Measurements from ENCODE around the gene TP53TG5.

TP53TG5 gene

GRCh38 chr20:45405571-45406259 lies 27.6 kb upstream of the TP53TG5 start:
- DNase-seq (ENCODE audit: low spot score): no peak

DNA sequence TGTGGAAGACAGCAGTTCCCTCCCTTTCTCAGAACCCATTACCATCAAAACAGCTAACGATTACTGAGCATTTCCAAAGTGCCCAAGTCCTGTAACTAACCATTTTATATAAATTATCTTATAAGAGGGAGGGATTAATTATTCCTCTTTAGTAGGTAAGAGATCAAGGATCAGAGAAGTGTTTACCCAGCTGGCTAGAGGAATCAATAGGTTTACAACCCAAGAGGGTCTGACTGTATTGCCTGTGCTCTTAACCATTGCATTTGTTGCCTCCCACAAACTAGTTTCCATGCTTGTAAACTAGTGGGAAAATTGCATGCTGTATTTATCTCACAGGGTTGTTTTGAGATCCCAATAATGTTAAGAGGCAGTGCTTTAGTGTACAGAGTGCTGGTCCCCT lies 26.3 kb upstream of the TP53TG5 start:
- no peak for DNase-seq (ENCODE audit: low spot score)

- DNase-seq (ENCODE audit: low spot score): no peak
These were observed 24.8 kb upstream of the TP53TG5 start for GRCh38 chr20:45402946-45403345.

DNA sequence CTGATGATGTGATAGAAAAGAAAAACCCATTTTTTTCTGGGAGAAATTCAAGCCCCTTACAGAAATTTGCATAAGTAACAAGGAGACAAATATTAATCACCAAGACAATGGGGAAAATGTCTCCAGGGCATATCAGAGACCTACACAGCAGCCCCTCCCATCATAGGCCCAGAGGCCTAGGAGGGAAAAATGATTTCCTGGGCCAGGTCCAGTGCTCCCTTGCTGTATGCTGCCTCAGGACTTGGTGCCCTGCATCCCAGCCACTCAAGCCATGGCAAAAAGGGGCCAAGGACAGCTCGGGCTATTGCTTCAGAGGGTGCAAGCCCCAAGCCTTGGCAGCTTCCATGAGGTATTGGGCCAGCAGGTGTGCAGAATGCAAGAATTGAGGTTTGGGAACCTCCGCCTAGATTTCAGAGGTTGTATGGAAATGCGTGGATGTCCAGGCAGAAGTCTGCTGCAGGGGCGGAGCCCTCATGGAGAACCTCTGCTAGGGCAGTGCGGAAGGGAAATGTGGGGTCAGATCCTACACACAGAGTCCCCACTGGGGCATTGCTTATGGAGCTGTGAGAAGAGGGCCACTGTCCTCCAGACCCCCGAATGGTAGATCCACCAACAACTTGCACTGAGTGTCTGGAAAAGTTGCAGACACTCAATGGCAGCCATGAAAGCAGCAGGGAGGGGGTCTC lies 22.4 kb upstream of the TP53TG5 start:
- no peak for DNase-seq (ENCODE audit: low spot score)

GRCh38 chr20:45399018-45399417 lies 20.9 kb upstream of the TP53TG5 start:
- DNase-seq (ENCODE audit: low spot score): no peak

GRCh38 chr20:45395114-45395415 lies 16.9 kb upstream of the TP53TG5 start:
- no peak for DNase-seq (ENCODE audit: low spot score)

GRCh38 chr20:45394221-45395113 lies 16.3 kb upstream of the TP53TG5 start:
- no peak for DNase-seq (ENCODE audit: low spot score)

GRCh38 chr20:45392733-45393132 lies 14.6 kb upstream of the TP53TG5 start:
- no peak for DNase-seq (ENCODE audit: low spot score)

DNA sequence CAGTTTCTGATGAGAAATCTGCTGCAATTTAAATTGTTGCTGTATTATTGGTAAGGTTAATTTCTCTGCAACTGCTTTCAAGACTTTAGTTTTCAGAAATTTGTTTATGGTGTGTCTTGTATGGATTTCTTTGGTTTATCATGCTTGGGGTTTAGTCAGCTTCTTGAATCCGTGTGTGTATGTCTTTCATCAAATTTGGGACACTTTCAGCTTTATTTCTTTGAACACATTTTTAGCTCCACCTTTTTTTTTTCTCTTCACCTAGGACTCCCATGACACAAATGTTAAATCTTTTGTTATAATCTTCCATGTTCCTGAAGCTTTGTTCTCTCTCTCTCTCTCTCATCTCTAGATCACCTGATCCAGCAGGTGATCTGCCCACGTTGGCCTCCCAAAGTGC lies 13.4 kb upstream of the TP53TG5 start:
- no peak for DNase-seq (ENCODE audit: low spot score)

DNA sequence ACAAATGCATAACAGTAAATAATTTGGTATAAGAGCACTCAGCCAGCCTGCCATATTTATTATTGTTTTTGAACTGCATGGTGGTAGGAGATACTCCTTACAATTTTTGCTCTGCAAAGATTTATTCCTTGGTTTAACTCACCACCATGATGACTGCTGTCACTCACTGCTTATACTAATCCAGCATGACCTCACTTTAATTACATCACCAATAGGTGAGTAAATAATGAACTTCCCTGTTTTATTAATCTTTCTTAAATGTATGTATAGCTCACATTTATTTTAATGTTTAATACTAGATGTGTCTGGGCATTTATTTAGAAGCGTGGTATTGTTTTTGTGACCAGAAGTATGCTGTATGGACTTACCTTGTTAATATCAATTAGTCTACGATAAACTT lies 12.8 kb upstream of the TP53TG5 start:
- DNase-seq (ENCODE audit: low spot score): no peak

- DNase-seq (ENCODE audit: low spot score): no peak
These were observed 9.1 kb upstream of the TP53TG5 start for GRCh38 chr20:45387274-45387673.

DNA sequence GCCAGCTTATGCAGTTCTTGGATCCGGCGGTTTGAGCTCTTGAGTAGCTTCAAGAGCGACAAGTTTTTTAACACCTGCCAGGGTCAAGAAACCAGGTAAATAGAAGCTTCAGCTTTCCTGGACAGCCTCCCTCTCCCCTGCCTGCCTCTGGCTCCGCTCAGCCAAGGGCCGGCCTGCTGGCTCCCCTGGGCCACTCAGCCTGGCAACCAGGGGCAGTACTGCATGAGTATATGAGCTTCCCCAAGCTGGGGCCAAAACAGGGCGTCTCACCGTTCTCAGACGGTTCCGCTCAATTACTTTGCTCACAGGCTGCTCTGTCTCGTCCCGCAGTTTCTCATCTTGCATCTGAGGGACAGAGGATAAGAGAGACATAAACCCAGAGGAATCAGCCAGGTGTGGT lies 856 bp downstream of the TP53TG5 start:
- DNase-seq (ENCODE audit: low spot score): no peak

DNA sequence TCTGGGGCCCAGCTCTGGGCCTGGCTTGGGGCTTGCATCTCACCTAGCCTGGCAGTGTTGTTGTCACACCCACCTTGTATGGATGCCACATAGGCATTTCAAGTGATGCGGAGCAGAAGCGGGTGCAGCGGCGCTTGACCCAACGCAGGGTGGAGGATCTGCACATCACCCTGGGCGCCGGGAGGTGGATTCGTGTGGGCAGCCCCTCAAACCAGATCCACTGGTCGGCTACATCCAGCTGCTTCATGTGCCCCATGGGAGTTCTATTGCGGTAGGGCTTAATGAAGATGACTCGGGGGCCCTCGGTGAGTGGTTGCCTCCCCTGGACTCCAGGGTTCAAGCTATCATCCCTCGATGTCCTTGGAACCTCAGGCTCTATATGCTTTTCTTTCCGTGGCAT lies 3.2 kb downstream of the TP53TG5 start:
- DNase-seq (ENCODE audit: low spot score): no peak

DNA sequence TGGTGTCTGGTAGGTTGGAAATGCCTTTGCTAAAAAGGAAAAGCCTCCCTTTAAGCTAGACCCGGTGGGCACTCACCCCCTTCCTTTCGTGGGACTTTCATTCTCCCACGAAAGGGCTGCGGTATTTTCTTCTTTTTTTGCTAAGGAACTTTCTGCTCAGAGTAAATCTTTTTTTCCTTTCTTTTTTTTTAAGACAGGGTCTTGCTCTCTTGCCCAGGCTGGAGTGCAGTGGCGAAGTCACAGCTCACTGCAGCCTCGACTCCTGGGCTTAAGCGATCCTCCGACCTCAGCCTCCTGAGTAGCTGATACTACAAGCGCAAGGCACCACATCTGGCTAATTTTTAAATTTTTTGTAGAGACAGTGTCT lies 4.0 kb downstream of the TP53TG5 start:
- no peak for DNase-seq (ENCODE audit: low spot score)

- peak; percentile 91 for DNase-seq (ENCODE audit: low spot score)
These were observed 4.6 kb downstream of the TP53TG5 start for GRCh38 chr20:45373353-45374100.

DNA sequence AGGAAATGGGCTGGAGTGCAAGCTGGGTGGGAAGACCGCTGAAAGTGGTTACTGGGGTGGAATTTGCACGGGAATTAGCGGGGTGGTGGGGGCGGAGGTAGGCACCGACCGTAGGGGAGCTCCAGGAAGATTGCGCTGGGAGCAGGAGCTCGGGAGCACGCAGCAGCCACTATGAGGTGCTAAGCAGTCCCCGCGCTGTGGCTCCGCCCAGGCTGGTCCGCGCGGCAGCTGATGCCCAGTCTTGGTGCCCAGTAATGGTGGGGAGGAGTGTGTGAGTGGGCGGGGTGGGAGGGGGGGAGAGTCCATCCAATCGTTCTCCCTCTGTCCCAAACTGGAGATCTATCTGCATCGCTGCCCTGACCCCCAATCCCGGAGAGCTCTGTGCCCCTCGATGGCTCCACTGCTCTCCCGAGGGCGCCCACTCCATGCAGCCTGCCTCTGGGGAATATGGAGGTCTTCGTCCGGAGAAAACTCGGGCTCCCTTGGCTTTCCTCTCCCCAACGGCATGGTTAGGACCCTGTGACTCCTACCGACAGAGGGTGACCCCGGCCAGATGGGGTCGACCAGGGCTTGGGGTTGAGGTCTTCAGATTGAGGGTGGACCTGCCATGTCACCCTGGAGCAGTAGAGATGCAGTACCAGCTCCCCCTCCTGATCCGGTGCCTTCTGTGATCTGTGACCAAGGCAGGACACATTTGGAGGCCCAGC lies 5.3 kb downstream of the TP53TG5 start:
- no peak for DNase-seq (ENCODE audit: low spot score)

GRCh38 chr20:45372241-45372640 lies 5.9 kb downstream of the TP53TG5 start:
- DNase-seq (ENCODE audit: low spot score): no peak

DNA sequence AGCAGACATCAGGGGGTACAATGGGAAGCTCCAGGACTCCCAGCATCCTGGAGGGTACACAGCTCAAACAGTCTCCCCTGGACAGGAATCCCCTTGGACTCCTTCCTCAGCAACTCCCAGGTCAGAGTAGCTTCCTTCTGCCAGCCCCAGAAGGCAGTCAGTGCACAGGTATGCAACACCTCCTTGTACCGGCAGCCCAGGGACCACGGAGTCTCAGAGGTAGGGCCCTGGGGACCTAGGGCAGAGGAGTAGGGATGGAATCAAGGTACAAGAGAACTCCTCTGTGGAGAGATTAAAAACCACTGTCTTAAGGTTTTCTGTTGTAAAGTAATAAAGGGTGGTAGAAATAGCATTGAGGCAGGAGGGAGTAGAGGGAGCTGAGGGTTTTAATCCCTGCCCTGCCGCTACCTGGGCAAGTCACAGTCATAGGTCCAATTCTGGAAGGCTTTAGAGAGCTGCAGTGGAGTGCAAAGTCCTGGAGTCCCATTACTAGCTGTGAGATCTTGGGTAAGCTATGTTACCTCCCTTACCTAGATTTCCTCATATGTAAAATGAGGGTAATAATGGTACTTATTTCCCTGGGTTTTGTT lies 7.5 kb downstream of the TP53TG5 start:
- DNase-seq (ENCODE audit: low spot score): no peak

GRCh38 chr20:45368221-45368980 lies 9.7 kb downstream of the TP53TG5 start:
- peak; percentile 43 for DNase-seq (ENCODE audit: low spot score)

DNA sequence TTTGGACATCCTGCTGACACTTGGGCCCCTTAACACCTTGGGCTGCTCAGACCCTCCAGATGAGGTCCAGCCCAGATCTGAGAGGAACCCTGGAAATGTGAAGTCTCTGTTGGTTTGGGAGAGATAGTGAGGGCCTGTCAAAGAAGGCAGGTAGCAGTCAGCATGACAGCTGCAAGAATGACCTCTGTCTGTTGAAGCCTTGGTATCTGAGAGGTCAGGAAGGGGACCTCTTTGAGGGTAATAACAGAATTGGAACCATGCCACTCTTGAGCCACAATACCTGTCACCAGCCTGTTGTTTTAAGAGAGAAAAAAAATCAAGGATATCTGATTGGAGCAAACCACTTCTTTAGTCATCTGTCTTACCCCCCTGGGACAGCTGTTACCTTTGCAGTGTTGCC lies 11.0 kb downstream of the TP53TG5 start:
- no peak for DNase-seq (ENCODE audit: low spot score)

DNA sequence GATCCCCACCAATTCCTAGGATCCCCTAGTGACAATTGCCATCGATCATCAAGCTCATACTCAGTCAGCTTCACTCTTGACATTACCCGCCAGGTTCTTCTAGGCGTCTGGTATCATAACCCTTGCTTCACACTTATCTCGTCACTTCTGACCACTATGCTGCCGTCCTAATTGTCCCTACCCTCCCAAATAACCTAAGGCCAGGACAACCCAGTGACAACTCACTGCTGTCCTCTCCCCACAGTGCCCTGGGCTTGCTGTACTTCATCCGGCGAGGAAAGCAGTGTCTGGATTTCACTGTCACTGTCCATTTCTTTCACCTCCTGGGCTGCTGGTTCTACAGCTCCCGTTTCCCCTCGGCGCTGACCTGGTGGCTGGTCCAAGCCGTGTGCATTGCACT lies 11.5 kb downstream of the TP53TG5 start:
- no peak for DNase-seq (ENCODE audit: low spot score)
